Eye (tissue), 1 donor: ENCODE data around the gene RNF217.
"Not testable (repeated sequence)": the region's sequence is repeated elsewhere in the genome, so short reads cannot be mapped to it uniquely, and the experiment has no call there.

Experiments used
- DNase-seq: peaks from one replicate; pipeline ENCODE4 v3.0.0-alpha.2; 2015

The RNF217 gene, protein sequence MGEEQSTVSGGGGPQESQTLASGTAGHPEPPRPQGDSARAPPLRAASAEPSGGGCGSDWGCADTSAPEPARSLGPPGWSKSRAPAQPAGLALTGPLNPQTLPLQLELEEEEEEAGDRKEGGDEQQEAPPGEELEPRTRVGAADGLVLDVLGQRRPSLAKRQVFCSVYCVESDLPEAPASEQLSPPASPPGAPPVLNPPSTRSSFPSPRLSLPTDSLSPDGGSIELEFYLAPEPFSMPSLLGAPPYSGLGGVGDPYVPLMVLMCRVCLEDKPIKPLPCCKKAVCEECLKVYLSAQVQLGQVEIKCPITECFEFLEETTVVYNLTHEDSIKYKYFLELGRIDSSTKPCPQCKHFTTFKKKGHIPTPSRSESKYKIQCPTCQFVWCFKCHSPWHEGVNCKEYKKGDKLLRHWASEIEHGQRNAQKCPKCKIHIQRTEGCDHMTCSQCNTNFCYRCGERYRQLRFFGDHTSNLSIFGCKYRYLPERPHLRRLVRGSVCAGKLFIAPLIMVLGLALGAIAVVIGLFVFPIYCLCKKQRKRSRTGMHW

DNA sequence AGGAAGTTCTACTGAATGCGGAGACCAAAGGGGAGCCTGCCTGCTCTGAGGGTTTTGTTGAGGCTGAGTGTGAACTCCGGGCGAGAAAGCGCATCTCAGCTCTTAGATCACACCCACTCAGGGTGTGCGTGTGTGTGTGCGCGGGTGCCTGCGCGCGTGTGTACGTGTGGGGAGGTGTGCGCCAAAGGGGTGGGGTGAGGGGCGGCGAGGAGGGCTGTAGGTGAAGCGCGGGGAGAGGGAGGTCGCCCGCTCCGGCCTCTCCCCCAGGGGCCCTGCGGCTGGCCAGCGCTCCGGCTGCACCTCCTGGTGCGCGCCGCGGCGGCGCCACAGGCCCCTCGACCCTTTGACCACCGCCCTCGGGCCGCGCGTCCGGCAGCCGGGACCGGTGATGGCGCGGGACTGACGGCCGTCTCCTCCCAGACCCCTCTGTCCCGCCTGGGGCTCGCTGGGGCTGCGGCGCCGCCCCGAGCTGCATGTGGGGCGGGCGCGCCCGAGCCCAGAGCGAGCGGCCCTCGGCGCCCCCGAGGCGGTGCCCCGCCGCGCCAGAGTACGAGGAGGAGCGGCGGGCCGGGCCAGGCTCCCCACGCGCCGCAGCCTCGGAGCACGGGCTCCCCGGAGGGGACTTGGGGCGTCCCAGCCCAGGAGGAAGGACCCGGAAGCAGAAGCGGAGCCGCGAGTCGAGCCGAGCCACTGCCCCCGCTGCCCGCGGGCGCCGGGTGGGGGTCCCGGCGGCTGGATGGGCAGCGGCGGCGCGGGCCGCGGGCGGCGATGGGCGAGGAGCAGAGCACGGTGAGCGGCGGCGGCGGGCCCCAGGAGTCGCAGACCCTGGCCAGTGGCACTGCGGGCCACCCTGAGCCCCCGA lies at the start of gene RNF217:
RNF217 (plus strand) TSS at position 661 of the 862 bp plus-strand sequence; CDS start at position 769, 108 bp downstream.
- DNase-seq = peak; percentile 86

DNA sequence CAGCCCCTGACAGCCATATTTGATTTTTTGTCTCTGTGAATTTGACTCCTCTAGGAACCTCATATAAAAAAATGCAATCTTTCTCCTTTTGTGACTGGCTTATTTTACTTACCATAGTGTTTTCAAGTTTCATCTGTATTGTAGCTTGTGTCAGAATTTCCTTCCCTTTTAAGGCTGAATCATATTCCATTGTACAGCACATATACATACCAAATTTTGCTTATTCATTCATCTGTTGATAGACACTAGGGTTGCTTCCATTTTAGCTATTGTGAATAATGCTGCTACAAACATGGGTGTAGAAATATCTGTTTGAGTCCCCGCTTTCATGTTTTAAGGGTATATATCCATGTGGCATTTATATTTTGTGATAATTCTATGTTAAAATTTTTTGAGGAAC lies 49.2 kb upstream of the RNF217 start:
- no peak for DNase-seq

DNA sequence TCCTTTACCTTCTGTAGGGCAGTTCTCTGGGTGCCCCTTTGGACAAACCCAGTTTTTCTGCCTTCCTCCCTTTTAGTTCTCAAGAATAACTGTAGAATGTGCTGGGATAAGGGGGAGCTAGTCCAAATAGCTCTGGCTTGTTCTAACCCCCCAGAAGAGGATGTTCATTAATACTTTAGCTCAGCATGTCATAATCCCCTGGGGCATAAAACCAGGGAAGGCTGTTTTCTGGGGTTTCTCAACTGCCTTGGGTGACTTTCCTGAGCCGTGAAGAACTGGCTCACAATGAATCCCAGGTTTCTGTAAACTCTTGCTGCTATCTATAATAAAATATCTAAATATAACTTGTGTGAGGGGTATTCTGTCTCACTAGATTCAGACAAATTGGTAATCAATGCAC lies 44.5 kb upstream of the RNF217 start:
- DNase-seq = no peak

DNA sequence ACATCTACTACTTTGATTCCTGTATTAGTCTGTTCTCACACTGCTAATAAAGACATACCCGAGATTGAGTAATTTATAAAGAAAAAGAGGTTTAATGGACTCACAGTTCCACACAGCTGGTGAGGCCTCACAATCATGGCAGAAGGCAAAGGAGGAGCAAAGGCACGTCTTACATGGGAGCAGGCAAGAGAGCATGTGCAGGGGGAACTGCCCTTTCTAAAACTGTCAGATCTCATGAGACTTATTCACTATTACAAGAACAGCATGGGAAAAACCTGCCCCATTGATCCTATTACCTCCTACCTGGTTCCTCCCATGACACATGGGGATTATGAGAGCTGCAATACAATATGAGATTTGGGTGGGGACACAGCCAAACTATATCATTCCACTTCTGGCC lies 42.5 kb upstream of the RNF217 start:
- not testable (repeated sequence) for DNase-seq

DNA sequence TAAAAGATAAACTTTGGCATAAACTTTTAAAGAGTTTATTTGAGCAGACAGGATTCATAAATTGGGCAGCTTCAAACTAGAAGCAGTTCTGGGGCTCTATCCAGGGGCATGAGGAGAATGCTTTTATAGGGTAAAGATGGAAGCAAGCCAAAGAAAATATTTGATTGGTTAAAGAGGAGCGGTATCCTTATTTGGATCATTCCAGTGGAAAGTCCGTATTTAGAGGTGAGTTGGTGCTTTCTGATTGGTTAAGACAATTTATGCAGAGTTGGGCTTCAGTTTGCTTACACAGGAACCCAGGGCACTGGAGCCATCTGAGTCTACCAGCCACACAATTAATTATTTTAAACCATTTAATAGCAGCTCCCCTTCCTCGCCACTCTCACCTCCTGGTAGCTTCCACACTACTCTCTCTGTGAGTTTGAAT lies 37.9 kb upstream of the RNF217 start:
- no peak for DNase-seq

DNA sequence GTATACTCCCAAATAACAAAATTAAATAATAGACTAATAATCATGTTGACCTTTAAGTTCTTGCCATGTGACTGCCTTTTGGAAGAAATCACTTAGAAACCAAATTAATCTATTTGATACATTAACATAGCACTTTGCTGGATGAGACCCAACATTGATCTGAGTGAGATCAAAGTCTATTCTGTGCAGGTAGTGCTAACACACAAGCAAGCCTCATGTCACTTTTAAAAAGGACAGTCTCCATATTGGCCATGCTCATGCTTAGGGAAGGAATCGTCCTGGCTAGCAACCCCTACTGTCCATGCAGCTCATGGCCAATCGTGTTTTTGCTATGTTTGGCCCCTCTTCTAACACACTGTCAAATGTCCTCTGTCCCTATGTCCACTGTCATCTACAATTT lies 35.8 kb upstream of the RNF217 start:
- DNase-seq = no peak

DNA sequence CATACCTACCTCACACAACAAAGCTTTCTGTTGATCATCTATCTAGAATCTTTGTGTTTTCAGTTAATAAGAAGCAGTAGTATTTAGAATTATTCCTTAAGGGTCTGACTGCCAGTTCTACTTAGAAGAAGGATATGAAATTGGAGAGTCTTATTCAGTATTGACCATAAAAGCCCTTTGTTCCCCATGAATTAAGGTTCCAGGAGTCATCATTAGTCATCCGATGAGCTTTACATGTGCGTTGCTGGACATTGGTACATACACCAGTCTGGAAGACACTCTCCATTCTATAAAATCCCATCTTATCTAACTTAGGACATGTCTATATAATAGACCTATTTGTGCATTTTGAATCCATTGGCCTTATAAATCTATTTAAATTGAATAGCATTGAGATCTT lies 34.4 kb upstream of the RNF217 start:
- DNase-seq = peak; percentile 15

DNA sequence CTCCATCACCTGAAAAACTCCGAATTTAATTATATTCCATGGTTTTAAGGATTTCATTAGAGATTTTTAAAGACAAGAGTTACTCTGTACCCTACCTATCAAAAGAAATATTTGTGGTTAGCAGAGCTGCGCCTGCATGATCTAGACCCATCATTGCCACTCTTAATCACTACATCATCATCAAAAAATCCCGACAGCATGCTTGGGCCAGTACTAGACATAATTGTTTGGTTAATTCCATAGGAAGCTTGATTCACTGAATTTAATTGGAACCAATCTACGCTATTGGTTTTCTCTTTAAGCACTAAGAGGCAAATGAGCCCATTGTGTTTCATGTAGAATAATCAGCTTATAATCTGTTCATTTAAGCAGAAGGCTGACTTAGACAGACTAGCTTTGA lies 33.4 kb upstream of the RNF217 start:
- DNase-seq = peak; percentile 63

DNA sequence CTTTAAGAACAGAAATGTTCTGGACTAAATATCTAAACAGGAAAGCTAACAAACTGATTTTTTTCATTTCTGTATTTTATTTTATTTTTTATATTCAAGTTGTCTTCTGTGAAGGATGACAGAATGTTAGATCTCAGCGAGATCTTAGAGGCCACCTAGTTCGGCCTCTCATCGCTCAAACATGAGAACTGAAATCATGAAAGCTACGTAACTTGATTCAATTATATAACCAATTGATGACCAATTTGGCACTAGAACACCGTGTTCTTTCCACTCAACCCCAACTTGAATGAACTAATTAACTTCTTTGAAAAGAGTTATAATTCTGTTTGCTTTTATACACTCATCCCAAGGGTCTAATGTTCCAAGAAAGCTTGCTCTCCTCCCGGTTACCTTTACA lies 24.6 kb upstream of the RNF217 start:
- no peak for DNase-seq

DNA sequence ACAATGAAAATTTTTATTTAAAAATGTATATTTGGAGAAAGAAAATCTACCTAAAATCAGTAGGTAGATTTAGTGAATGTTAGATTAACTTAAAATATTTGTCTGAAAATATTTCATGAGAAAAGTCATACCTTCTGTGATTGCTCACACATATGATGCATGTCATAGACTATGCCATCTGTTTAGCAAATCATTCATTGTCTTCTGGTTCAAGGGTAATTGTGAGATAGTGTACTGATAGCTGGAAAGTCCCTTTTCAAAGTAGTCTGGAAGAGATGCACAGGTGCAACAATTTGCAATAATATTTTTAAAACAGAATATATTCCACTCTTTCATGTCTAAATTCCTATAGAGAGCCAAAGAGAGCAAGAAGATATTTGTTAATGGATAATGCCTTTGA lies 21.0 kb upstream of the RNF217 start:
- DNase-seq = no peak

DNA sequence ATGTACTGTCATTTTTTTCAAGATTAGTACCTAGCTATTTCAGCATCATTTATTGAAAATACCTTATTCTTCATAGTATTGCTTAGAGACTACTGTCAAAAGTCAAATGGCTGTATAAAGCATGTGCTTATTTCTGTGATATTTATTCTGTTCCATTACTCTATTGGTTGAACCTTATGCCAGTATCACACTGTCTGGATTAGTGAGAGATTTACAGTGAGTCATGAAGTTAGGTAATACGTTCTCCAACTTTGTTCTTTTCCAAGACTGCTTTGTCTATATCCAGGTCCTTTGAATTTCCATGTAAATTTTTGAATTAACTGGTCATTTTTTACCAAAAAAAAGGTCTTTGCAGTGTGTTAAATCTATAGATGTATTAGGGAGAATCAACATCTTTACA lies 18.6 kb upstream of the RNF217 start:
- no peak for DNase-seq

DNA sequence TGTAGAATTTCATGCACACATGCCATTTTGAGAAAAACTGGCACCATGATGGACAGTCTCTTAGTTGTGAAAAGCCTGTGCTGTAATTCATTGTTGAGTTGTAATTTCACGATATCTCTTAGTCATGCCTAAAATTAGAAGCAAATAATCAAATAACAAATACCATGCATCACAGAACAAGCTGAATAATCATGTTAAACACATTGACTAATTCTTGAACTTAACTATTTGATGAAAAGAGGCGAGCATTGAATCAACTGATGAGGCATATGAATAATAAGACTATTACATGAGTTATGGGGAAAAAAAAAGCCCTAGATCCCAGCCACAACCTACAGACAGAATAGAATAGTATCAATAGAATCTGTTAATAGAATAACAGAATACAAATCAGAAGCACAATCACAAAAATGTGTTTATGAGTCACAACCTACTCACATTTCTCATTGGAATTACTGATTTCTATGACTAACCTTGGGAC lies 14.2 kb upstream of the RNF217 start:
- DNase-seq = no peak

DNA sequence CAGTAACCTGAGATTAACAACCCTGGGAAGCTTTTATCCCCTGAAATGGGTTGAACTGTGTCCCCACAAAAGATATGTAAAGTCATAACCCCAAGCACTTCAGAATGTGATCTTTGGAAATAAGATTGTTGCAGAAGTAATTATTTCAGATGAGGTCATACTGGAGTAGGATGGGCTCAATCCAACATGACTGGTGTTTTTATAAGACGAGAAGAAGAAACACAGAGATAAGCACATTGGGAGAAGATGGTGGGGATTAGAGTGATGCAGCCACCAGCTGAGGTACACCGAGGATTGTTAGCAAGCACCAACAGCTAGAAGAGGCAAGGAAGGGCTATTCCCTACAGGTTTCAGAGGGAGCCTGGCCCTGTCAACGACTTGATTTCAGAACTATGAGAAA lies 12.5 kb upstream of the RNF217 start:
- no peak for DNase-seq

DNA sequence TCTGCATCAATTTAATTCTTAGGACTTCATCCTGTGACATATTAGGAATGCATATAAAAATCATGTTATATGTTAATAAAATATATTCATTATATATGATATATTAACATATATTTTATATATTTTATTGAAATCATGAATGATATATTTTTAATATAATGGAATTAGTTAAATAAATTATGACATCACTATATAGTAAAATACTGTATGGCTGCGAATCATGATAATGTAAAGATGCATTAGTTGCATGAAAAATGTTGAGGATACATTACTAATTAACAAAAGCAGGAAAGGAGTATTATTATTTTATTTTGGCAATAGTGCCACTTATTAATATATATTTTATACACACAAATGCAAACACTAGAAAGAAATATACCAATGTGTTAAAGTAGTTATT lies 8.4 kb upstream of the RNF217 start:
- no peak for DNase-seq

DNA sequence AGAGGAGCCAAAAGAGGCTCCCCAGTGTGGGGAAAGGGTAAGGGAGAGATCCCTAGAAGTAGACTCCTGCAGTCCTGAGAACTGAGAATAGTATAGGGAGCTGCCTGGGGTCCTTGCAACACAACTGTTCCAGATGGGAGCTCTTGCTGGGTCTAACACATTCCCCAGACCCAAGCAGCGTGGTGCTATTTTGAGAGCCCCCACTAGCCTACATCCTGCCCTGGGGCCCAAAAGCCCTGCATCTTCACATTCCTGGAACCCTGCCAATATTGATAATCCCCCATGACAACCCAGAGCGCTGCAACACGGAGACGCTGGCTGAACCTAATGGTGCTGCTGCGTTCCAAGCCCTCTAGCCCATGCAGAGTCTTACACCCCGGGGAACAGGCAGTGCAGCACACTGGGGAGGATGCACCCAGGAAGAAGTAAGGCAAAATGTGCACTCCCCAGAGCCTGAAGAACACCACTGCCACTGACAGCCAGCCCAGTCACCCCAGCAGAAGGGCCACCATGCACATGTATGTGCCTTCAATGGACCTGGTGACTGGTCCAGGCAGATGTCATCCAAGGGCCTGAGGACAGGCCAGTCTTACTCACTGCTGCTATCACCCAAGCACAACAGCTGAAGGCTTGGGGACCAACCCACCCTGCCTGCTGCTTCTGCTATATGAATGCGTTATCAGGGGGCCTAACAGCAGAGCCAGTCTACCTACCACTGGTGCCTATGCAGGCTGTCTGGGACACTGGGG lies 7.0 kb upstream of the RNF217 start:
- DNase-seq = peak; percentile 35

DNA sequence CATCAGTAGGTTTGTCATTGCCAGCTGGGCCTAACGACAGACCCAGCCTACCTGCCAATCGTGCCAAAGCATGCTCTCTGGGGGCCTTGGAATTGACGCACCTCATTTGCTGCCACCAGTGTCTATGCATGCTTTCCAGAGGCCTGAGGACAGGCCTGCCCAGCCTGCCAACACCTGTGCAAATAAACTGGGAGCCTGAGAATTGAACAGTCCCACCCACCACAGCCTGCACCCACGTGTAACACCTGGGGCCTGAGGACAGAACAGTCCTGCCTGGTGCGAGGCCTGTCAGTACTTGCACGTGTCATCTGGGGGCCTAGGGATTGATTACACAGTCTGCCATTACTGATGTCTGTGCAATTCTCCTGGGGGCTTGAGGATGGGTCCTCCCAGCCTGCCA lies 6.2 kb upstream of the RNF217 start:
- no peak for DNase-seq

DNA sequence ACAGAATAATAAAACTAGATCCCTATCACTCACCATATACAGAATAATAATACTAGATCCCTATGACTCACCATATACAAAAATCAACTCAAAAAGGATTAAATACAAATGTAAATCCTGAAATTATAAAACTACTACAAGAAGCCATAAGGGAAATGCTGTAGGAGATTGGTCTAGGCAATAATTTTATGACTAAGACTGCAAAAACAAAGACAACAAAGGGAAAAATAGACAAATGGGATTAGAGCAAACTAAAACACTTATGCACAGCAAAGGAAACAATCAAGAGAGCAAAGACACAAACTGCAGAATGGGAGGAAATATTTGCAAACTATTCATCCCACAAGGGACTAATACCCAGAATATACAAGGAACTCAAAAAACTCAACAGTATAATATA lies 4.1 kb upstream of the RNF217 start:
- no peak for DNase-seq

DNA sequence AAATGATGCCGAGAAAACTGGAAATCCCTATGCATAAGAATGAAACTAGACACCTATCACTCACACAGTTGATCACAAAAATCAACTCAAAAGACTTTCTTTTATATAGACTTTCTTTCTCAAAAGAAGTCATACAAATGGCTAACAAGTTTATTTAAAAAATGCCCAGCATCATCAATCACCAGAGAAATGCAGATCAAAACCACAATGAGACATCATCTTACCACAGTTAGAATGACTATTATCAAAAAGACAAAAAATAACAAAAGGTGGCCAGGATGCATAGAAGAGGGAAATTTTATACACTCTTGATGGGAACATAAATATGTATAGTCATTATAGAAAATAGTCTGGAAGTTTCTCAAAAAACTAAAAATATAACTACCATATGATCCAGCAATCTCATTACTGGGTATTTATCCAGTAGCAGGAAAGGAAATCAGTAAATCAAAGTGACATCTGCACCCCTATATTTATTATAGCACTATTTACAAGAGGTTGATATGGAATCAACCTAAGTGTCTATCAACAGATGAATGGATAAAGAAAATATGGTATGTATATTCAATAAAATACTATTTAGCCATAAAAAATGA lies 3.4 kb upstream of the RNF217 start:
- DNase-seq = no peak

DNA sequence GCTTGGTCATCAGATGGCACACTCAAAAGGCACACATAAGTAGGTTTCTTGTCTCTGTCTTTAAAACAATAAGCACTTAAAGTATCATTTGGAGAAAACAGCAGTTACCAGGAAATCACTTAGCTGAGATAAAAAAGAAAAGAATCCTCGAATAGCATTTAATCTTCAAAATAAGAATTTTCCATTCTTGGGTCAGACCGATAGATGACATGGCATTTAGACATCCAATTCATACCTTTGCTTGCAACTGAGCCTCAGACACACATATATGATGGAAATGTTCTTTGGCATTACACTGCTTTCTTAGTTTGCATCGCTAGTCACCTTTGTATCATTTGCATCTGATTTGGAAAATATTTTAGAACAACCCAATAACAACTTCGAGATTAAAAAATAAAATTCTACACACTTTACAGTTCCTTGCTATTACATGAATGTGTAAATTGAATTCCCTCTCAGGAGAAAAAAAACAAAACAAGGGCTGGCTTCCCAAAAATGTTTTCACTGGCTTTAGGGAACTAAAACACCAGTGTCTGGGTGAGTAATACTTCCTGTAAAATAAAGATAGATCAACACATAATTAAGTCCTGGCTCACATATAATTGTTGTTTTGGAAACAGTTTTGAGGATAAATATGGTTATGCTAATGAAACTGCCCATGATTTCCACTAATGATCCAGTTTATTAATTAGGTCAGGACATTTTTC lies 1.3 kb upstream of the RNF217 start:
- DNase-seq = no peak

DNA sequence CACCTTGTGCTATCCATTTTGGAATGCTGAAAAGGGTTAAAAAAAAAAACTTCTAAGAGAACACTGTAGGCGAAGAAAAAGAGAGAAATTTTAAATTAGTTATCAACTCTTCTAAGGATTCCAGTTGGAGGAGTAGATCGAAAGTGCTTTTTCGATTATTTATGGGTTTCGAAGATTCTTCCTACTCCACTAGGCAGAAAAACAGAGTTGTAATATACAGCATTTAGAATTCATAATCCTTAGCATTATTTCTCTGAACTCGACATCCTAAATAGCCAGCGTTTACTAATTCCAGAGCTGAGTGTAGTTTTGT lies 817 bp upstream of the RNF217 start:
- no peak for DNase-seq

DNA sequence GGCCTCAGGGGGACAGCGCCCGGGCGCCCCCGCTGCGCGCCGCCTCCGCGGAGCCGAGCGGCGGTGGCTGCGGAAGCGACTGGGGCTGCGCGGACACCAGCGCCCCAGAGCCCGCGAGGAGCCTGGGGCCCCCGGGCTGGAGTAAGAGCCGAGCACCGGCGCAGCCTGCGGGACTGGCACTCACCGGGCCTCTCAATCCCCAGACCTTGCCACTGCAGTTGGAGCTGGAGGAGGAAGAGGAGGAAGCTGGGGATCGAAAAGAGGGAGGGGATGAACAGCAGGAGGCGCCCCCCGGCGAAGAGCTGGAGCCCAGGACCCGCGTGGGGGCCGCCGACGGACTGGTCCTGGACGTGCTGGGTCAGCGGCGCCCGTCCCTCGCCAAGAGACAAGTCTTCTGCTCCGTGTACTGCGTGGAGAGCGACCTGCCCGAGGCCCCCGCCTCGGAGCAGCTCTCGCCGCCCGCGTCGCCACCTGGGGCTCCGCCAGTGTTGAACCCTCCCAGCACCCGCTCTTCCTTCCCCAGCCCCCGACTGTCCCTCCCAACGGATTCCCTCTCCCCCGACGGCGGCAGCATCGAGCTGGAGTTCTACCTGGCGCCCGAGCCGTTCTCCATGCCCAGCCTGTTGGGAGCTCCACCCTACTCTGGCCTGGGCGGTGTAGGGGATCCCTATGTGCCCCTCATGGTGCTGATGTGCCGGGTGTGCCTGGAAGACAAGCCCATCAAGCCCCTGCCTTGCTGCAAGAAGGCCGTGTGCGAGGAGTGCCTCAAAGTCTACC lies 590 bp downstream of the RNF217 start:
- peak; percentile 80 for DNase-seq
